Measurements from ENCODE around the gene CLIC5. TPM values are rescaled to one million over a fixed set of nuclear protein-coding genes. Genes with fewer than 3 reads are reported as not detected.

The CLIC5 gene
- polyA plus RNA-seq, 3 donors = not detected

GRCh38 chr6:45850378-45851033 lies 165.2 kb downstream of the CLIC5 start:
- 70% methylated on average over 5 of the region's 8 CpGs for WGBS (ENCODE audit: insufficient coverage)
- H3K9me3 Mint-ChIP-seq = peaks cover 0 to 2% (median 0%) of the 10 kb centered on the region in 7 donors
- H3K36me3 Mint-ChIP-seq = no peaks in the 10 kb centered on the region

GRCh38 chr6:45845567-45845966 lies 170.1 kb downstream of the CLIC5 start:
- H2AFZ ChIP-seq (ENCODE audit: insufficient read depth, low read depth, low read length, poor library complexity, severe bottlenecking) = no peak overlapping the region
- TF ChIP-seq, protein P1, sequence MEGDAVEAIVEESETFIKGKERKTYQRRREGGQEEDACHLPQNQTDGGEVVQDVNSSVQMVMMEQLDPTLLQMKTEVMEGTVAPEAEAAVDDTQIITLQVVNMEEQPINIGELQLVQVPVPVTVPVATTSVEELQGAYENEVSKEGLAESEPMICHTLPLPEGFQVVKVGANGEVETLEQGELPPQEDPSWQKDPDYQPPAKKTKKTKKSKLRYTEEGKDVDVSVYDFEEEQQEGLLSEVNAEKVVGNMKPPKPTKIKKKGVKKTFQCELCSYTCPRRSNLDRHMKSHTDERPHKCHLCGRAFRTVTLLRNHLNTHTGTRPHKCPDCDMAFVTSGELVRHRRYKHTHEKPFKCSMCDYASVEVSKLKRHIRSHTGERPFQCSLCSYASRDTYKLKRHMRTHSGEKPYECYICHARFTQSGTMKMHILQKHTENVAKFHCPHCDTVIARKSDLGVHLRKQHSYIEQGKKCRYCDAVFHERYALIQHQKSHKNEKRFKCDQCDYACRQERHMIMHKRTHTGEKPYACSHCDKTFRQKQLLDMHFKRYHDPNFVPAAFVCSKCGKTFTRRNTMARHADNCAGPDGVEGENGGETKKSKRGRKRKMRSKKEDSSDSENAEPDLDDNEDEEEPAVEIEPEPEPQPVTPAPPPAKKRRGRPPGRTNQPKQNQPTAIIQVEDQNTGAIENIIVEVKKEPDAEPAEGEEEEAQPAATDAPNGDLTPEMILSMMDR (IDR thresholded peaks at IDR 0.05) = no peak
- Mint-ChIP-seq H3K27ac (no peak overlapping the region), H3K27me3 (ENCODE audit: low read depth in 3 of 3) (peaks cover 0 to 3% (median 2%) of the 10 kb centered on the region in 3 donors), H3K4me1 (peaks cover 2% of the 10 kb centered on the region), H3K4me3 (no peak overlapping the region), H3K9me3 (peaks cover 0 to 2% (median 0%) of the 10 kb centered on the region in 7 donors), H3K36me3 (no peaks in the 10 kb centered on the region)
- H3K4me2 ChIP-seq (replicated peaks; ENCODE audit: extremely low read depth, low read length, poor library complexity, severe bottlenecking) = no peak overlapping the region
- H3K36me3 ChIP-seq (replicated peaks in 1 of 2; ENCODE audit: control insufficient read depth in 1 of 2, insufficient read depth in 2 of 2, low read length in 2 of 2) = no peaks in the 10 kb centered on the region
- DNase-seq = no peak
- intact Hi-C loops (cut with micrococcal nuclease) = no loop called here
- H3K27me3 ChIP-seq (ENCODE audit: control insufficient read depth in 2 of 2, insufficient read depth in 2 of 2, low read length in 2 of 2) = no peaks in the 10 kb centered on the region
- H3K27ac ChIP-seq (ENCODE audit: low read depth in 1 of 2, low read length in 2 of 2) = no peak overlapping the region
- no peak overlapping the region for H3K9ac ChIP-seq (ENCODE audit: insufficient read depth, low read length, poor library complexity, severe bottlenecking)
- no peaks in the 10 kb centered on the region for H4K20me1 ChIP-seq (ENCODE audit: insufficient read depth, low read length)
- no peaks in the 10 kb centered on the region for H3K9me3 ChIP-seq (replicated peaks in 1 of 2; ENCODE audit: control insufficient read depth in 1 of 2, insufficient read depth in 1 of 2, low read length in 2 of 2)
- H3K4me1 ChIP-seq (ENCODE audit: control insufficient read depth in 1 of 2, insufficient read depth in 2 of 2, low read length in 2 of 2) = no peaks in the 10 kb centered on the region
- no peak overlapping the region for H3K4me3 ChIP-seq (replicated peaks in 1 of 3; ENCODE audit: low read depth in 2 of 3, low read length in 3 of 3)
- no CpG with 5 or more reads among the region's 1 CpG for WGBS (ENCODE audit: insufficient coverage)
- H3K79me2 ChIP-seq (ENCODE audit: insufficient read depth, low read length) = no peaks in the 10 kb centered on the region

More at GRCh38 chr6:45850378-45851033, 165.2 kb downstream of the CLIC5 start:
- no peak overlapping the region for H3K4me3 Mint-ChIP-seq
- TF ChIP-seq, protein P1 (IDR thresholded peaks at IDR 0.05) = no peak
- H3K27me3 Mint-ChIP-seq (ENCODE audit: low read depth in 3 of 3) = no peaks in the 10 kb centered on the region
- DNase-seq = no peak
- no peaks in the 10 kb centered on the region for H3K9me3 ChIP-seq (replicated peaks in 1 of 2; ENCODE audit: control insufficient read depth in 1 of 2, insufficient read depth in 1 of 2, low read length in 2 of 2)
- no peak overlapping the region for H3K9ac ChIP-seq (ENCODE audit: insufficient read depth, low read length, poor library complexity, severe bottlenecking)
- no peak overlapping the region for H2AFZ ChIP-seq (ENCODE audit: insufficient read depth, low read depth, low read length, poor library complexity, severe bottlenecking)
- no peak overlapping the region for H3K4me2 ChIP-seq (replicated peaks; ENCODE audit: extremely low read depth, low read length, poor library complexity, severe bottlenecking)
- intact Hi-C loops (cut with micrococcal nuclease) = no loop called here
- no peaks in the 10 kb centered on the region for H4K20me1 ChIP-seq (ENCODE audit: insufficient read depth, low read length)
- H3K27ac Mint-ChIP-seq = no peak overlapping the region
- H3K27ac ChIP-seq (ENCODE audit: low read depth in 1 of 2, low read length in 2 of 2) = no peak overlapping the region
- no peak overlapping the region for H3K4me3 ChIP-seq (replicated peaks in 1 of 3; ENCODE audit: low read depth in 2 of 3, low read length in 3 of 3)
- H3K4me1 ChIP-seq (ENCODE audit: control insufficient read depth in 1 of 2, insufficient read depth in 2 of 2, low read length in 2 of 2) = no peaks in the 10 kb centered on the region
- H3K36me3 ChIP-seq (replicated peaks in 1 of 2; ENCODE audit: control insufficient read depth in 1 of 2, insufficient read depth in 2 of 2, low read length in 2 of 2) = no peaks in the 10 kb centered on the region
- H3K27me3 ChIP-seq (ENCODE audit: control insufficient read depth in 2 of 2, insufficient read depth in 2 of 2, low read length in 2 of 2) = no peaks in the 10 kb centered on the region
- H3K79me2 ChIP-seq (ENCODE audit: insufficient read depth, low read length) = no peaks in the 10 kb centered on the region
- H3K4me1 Mint-ChIP-seq = no peaks in the 10 kb centered on the region

Measured in CD14-positive monocyte (primary cell).